OCI-LY1 (cell line): ENCODE data around the gene CORO1C.

ENCODE experiments used
- CTCF ChIP-seq: fragments of 200-600 bp; sonication (generic), shearing (Covaris generic); IDR thresholded peaks from 2 replicates; pipeline ENCODE4 v1.5.1; 2017; ENCODE audit warnings: mild to moderate bottlenecking, antibody characterized with exemption, low read length, moderate library complexity, mixed read lengths
- EZH2 ChIP-seq: fragments of 200-600 bp; sonication (generic), shearing (Covaris generic); IDR thresholded peaks from 2 replicates; pipeline ENCODE4 v1.8.0; 2017; ENCODE audit warnings: borderline replicate concordance, mixed run types, mild to moderate bottlenecking, antibody characterized with exemption, low read length, moderate library complexity, mixed read lengths

- TF ChIP-seq CTCF, result no peak
- no peak for TF ChIP-seq EZH2
These were observed 133.5 kb downstream of the CORO1C start, which contains the start of gene TMEM119 for GRCh38 chr12:108597559-108598471.
